Fibroblast of skin of back (primary cell): ENCODE data around the gene ADAMTS18.

Source experiments
- DNase-seq: peaks from one replicate; pipeline ENCODE4 v3.0.0-alpha.2; 2013

The ADAMTS18 gene

DNA sequence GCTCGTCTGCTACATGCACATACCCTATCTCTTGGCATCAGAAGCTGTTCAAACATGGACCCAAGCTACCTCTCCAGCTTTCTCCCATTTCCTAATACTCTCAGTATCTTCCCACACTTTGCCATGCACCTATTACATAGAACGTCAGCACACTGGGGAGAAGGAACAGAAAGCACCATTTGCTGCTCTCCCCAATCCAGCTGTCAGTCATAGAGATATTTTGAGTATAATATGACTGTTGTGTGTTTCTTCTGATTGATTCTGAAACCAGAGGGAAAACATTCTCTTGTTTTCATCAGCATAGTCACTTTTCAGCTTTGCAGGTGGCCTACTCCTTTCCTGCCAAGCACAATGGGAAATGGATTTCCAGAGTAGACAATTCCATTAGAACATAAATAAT lies 107.1 kb downstream of the ADAMTS18 start:
- no peak for DNase-seq

DNA sequence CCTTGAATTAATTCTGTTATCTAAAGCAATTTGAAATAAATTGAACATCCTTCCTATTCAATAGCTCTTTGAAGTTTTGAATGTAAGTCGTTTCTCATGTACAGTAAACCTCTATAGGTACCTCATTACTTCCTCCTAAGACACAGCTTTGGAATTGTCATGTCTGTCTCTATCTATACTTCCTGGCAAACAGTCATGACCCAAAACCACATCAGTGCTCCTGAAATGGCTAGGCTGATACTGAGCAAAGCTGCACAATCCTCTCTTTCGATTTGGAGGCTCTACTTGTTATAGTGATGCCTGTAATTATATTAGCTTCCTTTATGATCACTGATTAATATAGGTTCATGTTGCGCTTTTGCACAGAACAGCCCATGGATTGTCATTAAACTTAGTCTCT lies 110.1 kb downstream of the ADAMTS18 start:
- DNase-seq, result no peak

DNA sequence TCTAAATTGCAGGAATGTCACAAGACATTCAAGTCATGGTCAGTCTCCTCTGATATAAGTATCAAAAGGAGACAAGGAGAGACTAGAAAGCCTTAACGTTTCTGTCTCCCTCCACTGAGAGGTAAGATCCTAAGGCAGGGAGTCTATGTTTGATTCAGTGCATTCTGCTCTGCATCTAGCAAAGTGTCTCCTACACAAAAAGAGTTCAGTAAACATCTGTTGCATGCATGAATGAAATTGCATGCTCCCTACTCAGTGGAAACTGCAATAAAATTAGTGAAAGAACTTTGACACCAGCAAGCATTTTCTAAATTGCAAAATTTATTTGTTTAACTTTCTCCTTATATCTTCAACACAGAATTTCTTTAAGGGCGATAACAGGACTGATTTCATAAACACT lies 111.1 kb downstream of the ADAMTS18 start:
- no peak for DNase-seq

DNA sequence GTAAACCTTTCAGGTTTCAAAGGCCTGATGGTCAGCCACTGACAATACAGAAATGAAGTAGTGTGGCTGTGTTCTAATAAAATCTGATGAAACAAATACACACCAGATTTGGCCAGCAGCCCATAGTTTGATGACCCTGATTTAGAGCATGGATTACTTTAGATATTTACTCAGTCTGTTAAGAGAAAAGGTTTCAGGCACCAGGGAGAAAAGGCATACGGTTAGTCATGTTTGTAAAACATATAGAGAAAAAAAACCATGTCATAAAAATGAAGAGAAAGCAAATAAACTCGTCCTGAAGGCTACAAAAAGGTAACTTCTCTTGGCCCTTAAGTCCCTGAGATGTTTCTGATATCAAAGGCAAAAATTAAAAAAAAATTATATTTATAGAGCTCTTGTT lies 112.1 kb downstream of the ADAMTS18 start:
- no peak for DNase-seq

DNA sequence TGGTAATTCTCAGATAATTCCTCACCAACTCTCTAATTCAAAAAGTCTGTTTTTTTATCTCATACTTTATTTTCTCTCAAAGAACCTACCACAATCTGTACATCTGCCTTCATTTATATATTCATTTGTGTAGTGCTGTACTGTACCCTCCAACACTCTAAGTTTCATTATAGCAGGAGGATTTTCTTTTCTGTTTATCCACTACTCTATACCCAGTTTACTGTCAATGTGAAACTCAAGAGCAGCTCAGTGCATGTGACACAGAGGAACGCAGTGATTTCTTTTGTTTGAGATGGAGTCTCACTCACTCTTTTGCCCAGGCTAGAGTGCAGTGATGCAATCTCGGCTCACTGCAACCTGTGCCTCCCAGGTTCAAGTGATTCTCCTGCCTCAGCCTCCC lies 117.8 kb downstream of the ADAMTS18 start:
- no peak for DNase-seq

DNA sequence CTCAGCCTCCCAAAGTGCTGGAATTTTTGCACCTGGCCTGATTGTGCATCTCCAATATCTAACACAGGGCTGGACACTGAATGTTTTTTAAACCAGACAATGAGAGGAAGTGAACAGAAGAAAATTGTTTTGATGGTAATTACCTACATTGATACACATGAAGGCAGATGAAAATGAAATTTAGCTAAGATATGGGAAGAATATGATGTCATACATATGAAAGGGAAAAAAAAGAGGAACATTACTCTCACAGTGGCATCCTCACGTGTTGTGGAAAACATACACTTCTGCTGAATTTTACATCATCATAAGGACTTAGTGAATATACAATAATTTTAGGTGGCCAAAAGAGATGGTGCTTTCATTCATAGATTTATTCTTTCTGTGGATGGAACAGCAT lies 124.0 kb downstream of the ADAMTS18 start:
- no peak for DNase-seq

DNA sequence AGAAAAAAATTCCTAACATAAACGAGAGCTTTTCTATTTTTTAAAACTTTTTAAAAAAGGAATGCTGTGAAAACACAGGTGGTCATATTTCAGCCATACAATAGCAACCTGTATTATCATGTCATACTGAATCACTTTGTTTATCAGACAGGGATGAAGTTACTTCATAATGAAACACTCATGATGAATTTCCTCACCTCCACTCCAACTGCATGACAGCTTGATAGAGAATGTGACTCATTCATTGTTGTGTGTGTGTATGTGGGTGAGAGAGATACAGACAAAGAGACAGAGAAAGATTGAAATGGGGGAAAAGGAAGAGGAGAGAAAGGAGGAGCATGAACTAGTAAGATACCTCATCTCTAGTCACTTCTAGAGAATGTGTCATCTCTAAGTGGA lies 126.7 kb downstream of the ADAMTS18 start:
- DNase-seq, result peak; percentile 76

DNA sequence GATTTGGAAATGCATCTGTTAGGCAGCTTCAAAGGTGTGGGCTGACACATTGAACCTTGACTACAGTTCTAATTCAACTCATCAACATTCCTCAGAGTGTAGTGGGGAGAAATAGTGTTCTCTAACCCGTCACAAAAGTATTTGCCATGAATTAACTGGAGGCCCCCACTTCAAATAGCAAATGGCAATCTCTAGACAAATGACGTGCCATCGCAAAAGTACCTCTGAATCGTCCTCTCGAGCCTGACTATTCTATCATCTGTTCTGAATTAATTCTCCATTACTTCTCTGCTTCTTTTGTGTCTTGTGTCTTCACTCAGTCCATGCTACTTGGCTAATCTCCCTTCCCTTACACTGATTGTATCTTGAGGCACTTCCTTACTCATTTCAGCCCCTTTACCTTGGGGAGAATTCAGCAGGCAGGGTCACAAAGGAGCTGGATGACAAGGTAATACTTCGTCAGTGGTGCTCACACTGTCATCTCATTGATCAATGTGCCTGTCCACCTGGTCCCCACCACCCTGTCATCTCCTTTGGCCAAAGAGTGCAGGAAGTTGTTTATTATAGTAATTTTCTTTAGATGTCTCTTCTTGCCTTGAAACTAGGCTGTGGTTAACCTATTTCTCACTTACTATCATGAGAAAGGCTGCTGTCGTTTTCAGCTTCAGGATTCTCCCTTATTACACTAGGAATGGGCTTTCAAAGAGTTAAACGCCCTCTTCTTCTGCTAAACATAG lies 127.2 kb downstream of the ADAMTS18 start:
- no peak for DNase-seq

DNA sequence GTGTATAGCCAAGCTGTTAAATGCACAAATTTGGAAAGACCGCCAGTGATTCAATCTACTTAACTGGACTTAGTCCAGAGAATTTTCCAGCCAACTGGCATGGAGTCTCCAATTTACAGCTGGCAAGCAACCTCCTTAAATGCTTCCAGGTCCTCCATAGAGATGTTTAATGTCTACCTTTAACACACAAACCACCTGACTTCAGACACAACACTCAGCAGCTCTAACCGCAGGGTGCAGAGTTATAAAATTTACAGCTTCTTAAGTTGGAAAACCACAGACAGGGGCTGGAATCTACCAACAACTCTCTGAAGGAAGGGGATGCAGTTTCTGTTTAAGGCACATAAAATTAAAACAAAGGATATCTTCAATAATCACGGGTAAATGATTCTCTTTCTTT lies 128.8 kb downstream of the ADAMTS18 start:
- DNase-seq, result no peak

DNA sequence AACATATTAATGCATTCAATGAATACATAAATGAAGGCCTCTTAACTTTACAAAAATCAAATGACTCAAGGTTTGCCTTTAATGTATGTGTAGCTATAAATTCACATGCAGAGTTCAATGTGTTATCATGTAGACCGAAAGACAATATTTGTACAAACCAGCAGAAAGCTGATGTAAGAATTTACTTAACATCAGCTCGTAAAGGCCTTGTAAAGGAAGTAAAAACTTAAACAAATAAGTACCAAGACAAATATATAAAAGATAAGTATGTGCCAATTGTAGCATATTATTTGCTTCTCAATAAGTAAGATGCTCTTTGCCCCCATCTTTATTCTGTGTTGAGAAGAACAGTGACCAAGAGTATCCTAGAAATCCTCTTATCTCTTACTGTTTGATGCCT lies 130.0 kb downstream of the ADAMTS18 start:
- DNase-seq, result no peak

DNA sequence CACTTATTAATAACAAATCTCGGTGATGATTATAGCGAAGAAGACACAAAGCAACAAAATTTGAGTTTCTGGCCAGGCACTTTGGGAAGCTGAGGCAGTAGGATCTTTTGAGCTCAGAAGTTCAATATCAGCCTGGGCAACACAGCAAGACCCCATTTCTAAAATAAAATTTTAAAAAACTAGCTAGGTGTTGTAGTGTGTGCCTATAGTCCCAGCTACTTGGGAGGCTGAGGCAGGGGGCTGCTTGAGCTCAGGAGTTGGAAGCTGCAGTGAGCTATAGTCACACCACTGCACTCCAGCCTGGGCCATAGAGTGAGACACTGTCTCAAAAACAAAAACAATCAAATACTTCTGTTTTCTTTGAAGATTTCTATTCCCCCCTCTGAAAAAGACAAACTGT lies 130.7 kb downstream of the ADAMTS18 start:
- DNase-seq, result no peak

DNA sequence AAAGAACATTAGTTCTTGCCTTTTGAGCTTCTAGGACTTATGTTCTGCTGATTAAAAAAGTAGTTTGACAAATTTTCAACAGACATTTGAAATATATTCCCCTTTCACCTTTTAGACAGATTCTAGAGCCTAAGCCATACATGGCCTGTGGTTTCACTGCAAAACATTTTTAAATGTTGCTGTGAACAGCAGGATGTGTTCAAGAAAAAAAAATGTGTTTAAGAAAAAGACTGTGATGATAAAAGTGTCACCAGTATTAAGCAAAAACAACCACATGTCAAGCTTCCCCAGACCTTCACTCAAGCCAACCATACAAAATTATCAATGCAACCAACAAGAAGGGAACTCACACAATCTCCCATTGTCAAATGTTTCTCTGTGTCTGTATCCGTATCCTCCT lies 132.2 kb downstream of the ADAMTS18 start:
- no peak for DNase-seq

DNA sequence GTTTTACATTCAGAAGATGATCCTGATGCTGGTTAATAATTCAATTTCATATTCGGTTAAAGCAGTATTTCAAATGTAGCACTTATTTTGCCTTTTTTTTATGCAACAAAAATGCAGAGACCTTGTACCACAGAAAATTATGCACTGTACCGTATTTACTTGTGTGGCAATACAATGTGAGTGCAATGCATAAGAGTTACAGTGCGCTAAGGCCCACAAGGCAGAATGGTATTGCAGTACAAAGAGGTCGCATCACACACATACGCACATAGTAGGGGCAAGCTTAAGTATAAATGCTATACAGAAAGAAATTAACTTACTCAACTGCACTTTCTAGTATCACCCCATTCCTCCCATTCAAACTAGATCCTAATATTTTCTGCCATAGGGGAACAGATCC lies 132.6 kb downstream of the ADAMTS18 start:
- DNase-seq, result no peak

DNA sequence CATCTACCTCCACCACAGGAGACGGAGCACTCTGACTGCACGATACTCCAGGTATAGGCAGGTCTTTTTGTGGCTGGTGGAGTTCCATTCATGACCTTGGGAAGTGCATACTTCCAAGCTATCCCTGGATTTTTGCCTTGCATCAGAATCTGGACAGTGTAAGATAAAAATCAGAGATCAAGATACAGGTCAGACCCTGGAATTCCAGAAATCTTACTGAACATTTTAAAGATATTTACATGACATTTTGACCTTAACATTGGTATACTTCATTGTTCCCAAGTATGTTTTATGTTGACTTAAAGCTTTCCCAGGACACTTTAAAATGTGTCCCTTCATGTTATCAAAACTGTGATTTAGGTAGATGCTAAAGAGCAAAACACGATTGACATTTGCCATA lies 134.6 kb downstream of the ADAMTS18 start:
- DNase-seq, result no peak

DNA sequence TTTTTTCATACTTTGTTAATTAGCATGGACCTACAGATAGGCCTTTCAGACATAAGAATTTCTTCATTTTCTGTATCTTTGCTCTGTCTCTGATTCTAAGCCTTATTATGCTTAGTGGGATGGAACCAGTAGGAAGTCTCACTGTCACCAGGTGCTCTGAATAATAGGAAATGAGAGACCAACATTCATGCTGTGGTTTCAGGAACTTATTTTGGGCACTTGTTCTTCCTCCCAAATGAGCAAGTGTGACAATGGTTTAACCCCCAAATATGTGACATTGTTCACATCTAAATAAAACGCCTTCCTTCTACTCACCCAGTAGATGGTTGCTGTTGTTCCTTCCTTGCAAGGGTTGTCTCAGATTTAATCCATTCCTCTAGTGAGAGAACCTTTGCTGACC lies 135.4 kb downstream of the ADAMTS18 start:
- DNase-seq, result no peak

DNA sequence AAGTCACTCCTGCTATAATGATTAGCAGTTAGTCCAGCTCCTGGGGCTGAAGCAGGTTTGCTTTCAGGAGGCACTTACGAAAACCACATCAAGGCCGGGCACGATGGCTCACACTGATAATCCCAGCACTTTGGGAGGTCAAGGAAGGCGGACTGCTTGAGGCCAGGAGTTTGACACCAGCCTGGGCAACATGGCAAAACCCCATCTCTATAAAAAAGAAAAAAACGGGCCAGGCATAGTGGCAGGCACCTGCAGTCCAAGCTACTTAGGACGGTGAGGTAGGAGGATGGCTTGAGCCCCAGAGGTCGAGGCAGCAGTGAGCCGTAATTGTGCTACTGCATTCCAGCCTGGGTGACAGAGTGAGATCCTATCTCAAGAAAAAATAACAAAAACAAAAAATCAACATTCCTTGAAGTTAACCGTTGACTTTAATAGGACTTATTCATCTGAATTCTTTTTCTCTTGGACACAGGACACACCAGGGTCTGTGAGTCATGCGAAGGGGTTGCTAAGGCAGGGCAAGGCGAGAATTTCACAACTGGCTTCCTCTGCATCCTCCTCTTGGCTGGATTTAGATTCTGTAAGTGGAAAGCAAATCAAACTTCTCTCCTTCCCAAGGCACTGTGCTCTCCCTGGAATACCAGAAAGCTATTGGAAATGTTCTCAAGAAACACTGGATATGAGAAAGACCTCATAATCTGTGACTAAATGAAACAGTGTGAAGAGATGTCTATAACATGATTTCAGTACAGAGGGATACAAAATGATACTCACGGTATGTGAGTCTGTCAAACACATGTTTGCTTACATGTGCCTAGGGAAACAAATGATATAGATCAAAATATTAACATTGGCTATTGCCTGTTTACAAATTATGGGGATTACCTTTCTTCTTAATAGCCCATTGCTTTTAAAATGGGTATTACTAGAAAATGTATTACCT lies 136.1 kb downstream of the ADAMTS18 start:
- peak; percentile 98 for DNase-seq

DNA sequence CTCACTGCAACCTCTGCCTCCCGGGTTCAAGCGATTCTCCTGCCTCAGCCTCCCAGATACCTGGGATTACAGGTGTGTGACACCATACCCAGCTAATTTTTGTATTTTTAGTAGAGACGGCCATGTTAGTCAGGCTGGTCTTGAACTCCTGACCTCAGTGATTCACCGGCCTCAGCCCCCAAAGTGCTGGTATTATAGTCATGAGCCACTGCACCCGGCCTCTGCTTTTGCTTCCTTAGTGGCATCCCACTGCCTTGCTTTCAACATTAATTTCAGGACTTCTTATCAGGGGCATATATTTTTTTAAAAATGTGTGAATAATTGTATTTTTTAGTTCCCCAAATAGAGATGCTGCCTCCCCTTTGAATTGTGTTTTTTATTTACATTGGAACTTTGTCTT lies 136.8 kb downstream of the ADAMTS18 start:
- peak; percentile 56 for DNase-seq

DNA sequence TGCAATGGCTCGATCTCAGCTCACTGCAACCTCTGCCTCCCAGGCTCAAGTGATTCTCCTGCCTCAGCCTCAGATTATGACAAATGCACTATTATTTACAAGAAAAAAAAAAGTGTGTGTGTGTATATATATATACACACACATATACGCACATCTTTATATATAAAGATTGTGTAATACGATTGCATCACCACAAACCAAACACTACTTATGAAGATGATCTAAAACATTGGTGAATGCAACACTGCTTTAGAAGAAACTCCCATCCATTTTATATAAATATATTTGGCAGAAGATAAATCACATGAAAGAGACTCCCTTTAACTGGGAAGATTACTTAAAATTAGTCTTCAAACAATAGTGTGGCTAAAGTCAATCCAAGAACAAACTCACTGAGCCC lies 138.9 kb downstream of the ADAMTS18 start:
- DNase-seq, result no peak

DNA sequence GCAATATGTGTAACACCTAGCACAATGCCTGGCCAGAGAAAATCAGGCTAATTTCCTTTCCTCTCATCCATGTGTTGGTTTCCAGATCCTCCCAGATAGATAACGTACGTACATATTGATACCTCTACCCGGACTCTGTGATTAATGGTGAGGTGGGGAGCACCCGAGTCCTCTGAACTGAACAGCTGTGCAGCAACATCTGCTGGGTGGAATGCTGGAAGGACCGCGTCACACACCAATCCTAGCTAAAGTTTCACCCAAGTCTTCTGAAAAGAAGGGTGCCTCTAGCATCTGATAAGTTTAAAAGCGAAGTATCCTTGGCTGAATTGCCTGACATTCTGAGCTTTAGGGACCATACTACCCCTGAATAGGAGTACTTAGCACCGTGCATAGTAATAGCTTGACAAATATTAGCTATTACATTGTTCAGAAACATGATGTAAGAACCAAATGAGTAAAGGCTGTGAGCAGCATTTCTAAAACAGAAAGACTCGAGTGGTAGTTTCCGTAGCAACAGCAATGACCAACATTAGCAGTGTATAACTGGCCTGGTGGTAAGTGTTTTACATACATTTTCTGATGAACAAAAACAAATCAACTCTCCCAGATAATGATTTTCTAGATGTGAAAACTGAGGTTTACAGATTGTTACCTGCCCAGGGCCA lies 144.3 kb downstream of the ADAMTS18 start:
- peak; percentile 76 for DNase-seq

DNA sequence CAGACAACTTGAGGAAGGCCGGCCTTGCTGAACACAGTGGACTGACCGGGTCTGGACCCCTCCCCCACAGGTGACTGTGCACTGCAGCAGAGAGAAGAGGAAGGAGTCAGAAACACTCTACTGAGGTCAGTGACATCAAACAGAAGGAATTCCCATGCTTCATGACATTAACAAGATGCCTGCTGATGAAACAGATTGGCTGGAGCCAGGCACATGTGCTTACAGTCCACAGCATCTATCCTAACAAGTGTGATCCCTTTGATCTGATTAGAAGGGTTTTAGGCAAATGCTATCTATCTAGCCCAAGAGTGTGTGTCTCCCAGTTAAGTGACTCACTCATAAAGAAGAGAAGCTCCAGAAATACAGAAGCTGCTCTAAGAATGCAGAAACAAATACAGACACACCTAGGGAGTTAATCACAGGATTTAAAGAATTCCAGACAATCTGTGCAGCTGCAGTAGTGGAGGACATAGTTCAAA lies 145.5 kb downstream of the ADAMTS18 start:
- DNase-seq, result peak; percentile 75

DNA sequence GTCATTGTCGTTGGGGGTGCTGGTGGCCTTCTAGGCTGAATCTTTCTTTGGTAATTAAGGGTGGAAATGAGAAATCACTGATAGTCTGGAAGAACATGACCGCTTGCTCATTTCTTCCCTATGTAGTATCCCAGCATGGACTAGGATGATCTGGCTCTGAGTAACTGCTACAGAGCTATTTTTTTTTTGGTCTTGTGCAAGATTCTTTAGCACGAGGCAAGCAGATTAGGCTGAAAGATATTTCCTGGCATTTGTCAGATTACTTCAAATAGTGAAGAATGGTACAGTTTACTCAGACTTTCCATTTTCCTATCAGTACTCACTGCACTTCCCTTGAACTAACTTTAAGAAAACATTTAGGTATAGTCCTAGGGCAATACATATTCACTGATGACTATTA lies 146.6 kb downstream of the ADAMTS18 start:
- peak; percentile 91 for DNase-seq

DNA sequence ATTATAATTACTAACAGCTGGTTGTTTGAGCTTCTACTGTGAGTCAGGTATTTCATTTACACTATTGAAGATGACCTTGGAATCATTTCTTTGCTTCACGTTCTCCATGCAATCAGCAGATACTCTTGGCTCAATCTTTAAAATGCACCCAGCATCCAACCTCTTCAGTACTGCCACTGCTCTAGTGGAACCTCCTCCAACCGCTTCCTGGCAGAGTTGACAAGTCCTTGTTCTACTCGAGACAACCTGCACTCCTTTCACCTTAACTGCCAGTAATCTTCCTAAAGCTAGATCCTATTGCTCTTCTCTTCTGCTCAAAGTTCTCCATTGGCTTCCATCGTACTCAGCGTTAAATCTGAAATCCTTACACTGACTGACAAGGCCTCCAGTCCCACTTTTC lies 149.2 kb downstream of the ADAMTS18 start:
- no peak for DNase-seq

DNA sequence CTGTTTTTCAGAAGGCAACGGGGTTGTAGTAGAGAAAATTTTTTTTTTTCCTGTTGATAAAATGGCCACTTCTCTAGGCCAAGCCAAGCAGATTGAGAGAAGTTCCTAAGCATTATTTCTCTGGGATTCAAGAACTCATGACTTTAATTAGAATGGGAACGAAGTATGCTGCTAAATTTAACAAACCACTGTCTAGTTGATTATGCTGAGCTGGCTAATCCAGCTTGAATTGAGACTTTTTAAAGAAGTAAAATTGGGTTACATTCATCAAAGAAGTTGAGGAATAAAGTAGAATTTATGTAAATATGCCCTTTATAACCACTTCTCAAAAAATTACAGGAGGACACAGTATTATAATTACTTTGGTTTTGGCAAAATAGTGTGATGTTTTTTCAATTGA lies 152.5 kb downstream of the ADAMTS18 start:
- no peak for DNase-seq
